ENCODE results near the gene CHL1.

DNA sequence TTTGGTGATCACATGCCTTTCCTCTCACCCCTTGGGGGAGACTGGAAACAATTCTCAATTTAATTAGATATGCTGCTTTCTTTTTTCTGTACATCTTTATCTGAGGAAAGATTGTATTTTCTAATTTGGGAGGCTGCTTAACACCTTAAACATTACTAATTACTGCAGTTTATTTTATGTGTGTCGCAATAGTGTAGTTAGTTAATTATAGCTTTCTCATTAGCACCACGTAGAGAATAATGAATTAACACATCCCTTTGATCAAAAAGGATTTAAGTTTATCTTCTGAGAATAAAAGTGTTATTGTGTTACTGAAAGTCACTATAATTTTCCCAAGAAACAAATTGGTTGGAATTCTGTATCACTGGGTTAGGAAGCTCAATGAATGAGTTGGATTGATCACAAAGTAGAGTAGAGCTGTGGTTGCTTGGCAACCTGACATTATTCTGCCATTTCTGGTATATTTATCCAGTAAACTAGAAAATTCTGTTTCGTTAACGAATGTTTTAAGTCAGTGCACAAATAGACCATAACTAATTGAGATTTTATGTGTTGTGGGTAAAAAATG lies 4.3 kb downstream of the CHL1 start:
- TF ChIP-seq, protein P1, sequence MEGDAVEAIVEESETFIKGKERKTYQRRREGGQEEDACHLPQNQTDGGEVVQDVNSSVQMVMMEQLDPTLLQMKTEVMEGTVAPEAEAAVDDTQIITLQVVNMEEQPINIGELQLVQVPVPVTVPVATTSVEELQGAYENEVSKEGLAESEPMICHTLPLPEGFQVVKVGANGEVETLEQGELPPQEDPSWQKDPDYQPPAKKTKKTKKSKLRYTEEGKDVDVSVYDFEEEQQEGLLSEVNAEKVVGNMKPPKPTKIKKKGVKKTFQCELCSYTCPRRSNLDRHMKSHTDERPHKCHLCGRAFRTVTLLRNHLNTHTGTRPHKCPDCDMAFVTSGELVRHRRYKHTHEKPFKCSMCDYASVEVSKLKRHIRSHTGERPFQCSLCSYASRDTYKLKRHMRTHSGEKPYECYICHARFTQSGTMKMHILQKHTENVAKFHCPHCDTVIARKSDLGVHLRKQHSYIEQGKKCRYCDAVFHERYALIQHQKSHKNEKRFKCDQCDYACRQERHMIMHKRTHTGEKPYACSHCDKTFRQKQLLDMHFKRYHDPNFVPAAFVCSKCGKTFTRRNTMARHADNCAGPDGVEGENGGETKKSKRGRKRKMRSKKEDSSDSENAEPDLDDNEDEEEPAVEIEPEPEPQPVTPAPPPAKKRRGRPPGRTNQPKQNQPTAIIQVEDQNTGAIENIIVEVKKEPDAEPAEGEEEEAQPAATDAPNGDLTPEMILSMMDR (IDR thresholded peaks at IDR 0.05) = no peak
- no peak for TF ChIP-seq POLR2A (IDR thresholded peaks at IDR 0.05)

All from gastroesophageal sphincter (tissue), 3 donors.